ENCODE results near the gene AACS. TPM values are rescaled to one million over a fixed set of nuclear protein-coding genes. Genes with fewer than 3 reads are reported as not detected.
A peak's percentile ranks its signal among the peaks of the same experiment; 100 is the strongest.
"Not testable (repeated sequence)": the region's sequence is repeated elsewhere in the genome, so short reads cannot be mapped to it uniquely, and the experiment has no call there.

AACS gene
- total RNA-seq, 4 donors from 2014 or later: 14.8 to 24.0 (median 20.1) TPM

DNA sequence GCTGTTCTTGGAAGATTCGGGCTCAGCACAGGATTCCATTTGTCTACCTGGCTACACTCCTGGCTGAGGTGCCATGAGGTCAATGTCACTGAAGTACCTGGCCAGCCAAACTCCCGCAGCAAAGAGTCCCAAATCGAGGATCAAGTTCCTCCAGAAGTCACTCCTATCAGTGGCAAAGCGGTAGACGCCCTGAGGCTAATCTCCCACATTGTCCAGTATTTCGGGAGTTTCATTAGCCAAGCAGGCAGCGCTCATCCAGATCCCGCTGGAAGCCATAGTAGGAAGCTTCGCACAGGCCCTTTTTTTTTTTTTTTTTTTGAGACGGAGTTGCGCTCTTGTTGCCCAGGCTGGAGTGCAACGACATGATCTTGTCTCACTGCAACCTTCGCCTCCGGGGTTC, 8.9 kb upstream of the AACS start:
- Histone ChIP-seq H3K27me3 (no peaks in the 10 kb centered on the region), H3K27ac (no peak overlapping the region), H3K4me1 (no peaks in the 10 kb centered on the region), H3K9me3 (no peaks in the 10 kb centered on the region), H3K4me3 (replicated peaks in 1 of 3) (no peak overlapping the region), H3K36me3 (no peaks in the 10 kb centered on the region)
- DNase-seq: no peak
- WGBS, 2 donors: 92 to 93% methylated on average over 14 of the region's 14 CpGs
- TF ChIP-seq, protein P1, sequence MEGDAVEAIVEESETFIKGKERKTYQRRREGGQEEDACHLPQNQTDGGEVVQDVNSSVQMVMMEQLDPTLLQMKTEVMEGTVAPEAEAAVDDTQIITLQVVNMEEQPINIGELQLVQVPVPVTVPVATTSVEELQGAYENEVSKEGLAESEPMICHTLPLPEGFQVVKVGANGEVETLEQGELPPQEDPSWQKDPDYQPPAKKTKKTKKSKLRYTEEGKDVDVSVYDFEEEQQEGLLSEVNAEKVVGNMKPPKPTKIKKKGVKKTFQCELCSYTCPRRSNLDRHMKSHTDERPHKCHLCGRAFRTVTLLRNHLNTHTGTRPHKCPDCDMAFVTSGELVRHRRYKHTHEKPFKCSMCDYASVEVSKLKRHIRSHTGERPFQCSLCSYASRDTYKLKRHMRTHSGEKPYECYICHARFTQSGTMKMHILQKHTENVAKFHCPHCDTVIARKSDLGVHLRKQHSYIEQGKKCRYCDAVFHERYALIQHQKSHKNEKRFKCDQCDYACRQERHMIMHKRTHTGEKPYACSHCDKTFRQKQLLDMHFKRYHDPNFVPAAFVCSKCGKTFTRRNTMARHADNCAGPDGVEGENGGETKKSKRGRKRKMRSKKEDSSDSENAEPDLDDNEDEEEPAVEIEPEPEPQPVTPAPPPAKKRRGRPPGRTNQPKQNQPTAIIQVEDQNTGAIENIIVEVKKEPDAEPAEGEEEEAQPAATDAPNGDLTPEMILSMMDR (IDR thresholded peaks at IDR 0.05): no peak
- TF ChIP-seq POLR2A (IDR thresholded peaks at IDR 0.05): no peak
- intact Hi-C loops (cut with DNase I): no loop called here

DNA sequence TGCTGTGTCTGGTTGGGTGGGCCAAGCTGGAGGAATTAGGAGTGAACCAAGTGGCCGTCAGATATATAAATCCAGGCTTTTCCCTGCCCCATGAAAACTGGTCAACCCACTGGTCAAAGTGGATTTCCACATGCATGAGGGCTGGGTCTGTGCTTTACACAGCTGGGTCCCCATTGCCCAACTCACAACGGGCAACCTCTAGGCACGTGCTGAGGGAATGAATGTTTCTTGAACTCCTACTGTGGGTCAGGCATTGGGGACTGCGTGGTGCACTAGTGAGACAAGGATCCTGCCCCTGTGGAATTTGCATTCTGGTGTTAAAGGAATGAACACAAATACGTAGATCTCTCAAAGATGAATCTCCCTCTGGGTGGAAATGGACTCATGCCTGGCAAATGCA, 7.5 kb upstream of the AACS start:
- Histone ChIP-seq H3K9me3 (no peaks in the 10 kb centered on the region), H3K27me3 (no peaks in the 10 kb centered on the region), H3K27ac (no peak overlapping the region), H3K4me3 (replicated peaks in 1 of 3) (no peak overlapping the region), H3K36me3 (no peaks in the 10 kb centered on the region), H3K4me1 (no peaks in the 10 kb centered on the region)
- WGBS, 2 donors: 83 to 86% methylated on average over 5 of the region's 5 CpGs
- intact Hi-C loops (cut with DNase I): no loop called here
- no peak for TF ChIP-seq POLR2A (IDR thresholded peaks at IDR 0.05)
- TF ChIP-seq, protein P1 (IDR thresholded peaks at IDR 0.05): no peak
- DNase-seq: no peak

DNA sequence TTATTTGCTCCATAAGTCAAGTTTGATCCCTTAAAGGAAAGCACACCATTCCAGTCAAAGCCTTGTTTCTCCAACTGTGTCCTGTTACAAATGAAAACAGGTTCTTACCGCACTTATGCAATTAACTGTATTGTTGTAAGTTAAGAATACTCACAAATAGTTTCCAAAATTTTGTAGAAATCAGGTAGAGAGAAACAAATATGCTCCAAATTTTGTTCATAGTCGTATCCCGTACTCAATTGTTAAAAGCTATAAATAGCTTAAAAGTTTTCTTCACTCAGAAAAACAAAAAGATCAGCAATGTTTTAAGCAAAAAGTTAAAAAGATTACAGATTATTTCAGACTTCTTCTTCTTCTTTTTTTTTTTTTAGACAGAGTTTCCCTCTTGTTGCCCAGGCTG, 4.0 kb upstream of the AACS start:
- DNase-seq: no peak
- Histone ChIP-seq H3K9me3 (no peaks in the 10 kb centered on the region), H3K4me3 (replicated peaks in 1 of 3) (no peak overlapping the region), H3K4me1 (peaks cover 6% of the 10 kb centered on the region in 2 donors), H3K27ac (no peak overlapping the region), H3K27me3 (no peaks in the 10 kb centered on the region), H3K36me3 (no peaks in the 10 kb centered on the region)
- 93 to 98% methylated on average over 3 of the region's 3 CpGs for WGBS, 2 donors
- no peak for TF ChIP-seq POLR2A (IDR thresholded peaks at IDR 0.05)
- TF ChIP-seq, protein P1 (IDR thresholded peaks at IDR 0.05): no peak
- intact Hi-C loops (cut with DNase I): no loop called here

DNA sequence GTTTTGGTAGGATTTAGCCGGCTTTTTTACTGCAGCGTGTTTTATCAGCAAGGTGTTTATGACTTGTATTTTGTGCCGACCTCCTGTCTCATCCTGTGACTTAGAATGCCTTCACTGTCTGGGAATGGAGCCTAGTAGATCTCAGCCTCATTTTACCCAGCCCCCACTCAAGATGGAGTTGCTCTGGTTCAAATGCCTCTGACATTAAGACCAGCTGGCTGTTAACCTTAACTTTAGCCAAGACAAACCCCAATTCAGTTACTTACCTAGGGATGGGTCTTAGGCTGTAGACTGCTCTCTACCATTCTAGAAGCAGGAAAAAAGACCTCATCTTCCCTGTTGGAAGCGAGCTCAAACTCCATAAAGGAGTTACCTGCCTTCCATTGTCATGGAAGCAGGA, 1.7 kb upstream of the AACS start:
- whole genome bisulfite sequencing, 2 donors: 86 to 88% methylated on average over 4 of the region's 4 CpGs
- H3K4me1 ChIP-seq; H3K9me3 ChIP-seq; H3K27ac ChIP-seq; H3K36me3 ChIP-seq; DNase-seq; H3K4me3 ChIP-seq (replicated peaks in 1 of 3); intact Hi-C loops (cut with DNase I); H3K27me3 ChIP-seq: not testable (repeated sequence)

DNA sequence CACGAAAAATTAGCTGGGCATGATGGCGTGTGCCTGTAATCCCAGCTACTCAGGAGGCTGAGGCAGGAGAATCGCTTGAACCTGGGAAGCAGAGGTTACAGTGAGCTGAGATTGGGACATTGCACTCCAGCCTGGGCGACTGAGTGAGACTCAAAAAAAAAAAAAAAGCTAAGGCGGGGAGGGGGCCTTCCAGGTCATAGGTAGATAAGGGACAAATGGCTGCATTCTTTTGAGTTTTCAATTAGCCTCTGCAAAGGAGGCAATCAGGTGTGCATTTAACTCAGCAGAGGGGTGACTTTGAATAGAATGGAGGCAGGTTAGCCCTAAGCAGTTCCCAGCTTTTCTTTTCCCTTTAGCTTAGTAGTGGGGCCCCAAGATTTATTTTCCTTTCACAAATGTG, 743 bp upstream of the AACS start:
- WGBS, 2 donors: 43 to 46% methylated on average over 5 of the region's 5 CpGs
- H3K27ac ChIP-seq: no peak overlapping the region
- TF ChIP-seq, protein P1 (IDR thresholded peaks at IDR 0.05): no peak
- no peak for TF ChIP-seq POLR2A (IDR thresholded peaks at IDR 0.05)
- H3K36me3 ChIP-seq: no peaks in the 10 kb centered on the region
- peaks cover 6% of the 10 kb centered on the region in 2 donors for H3K4me1 ChIP-seq
- intact Hi-C loops (cut with DNase I): no loop called here
- peak overlapping the region in 1 of 3 donors; percentile 96 for H3K4me3 ChIP-seq (replicated peaks in 1 of 3)
- H3K27me3 ChIP-seq: no peaks in the 10 kb centered on the region
- DNase-seq: no peak
- H3K9me3 ChIP-seq: no peaks in the 10 kb centered on the region

All from thyroid gland (tissue), 4 donors.